Measurements from ENCODE around the gene NTN5.

- no peak for TF ChIP-seq CTCF (IDR thresholded peaks at IDR 0.05)
- no peak for TF ChIP-seq POLR2A (IDR thresholded peaks at IDR 0.05)
Observed at GRCh38 chr19:48674216-48674809, 1.5 kb upstream of the NTN5 start.

Data from lower leg skin (tissue), 3 donors.